CD4-positive, alpha-beta T cell treated with Interleukin-6 for 4 hours (primary cell): ENCODE results near the gene CASZ1.

Source experiments
- DNase-seq: peaks from one replicate; pipeline ENCODE4 v3.0.0-alpha.2; 2020; ENCODE audit warnings: mixed read lengths

Gene CASZ1

GRCh38 chr1:10751160-10751559, 45.3 kb downstream of the CASZ1 start:
- DNase-seq = no peak

GRCh38 chr1:10745886-10746455, 50.5 kb downstream of the CASZ1 start:
- no peak for DNase-seq

- no peak for DNase-seq
These were observed 51.1 kb downstream of the CASZ1 start for GRCh38 chr1:10745383-10745782.

- no peak for DNase-seq
These were observed 51.7 kb downstream of the CASZ1 start for GRCh38 chr1:10744654-10745238.

GRCh38 chr1:10744029-10744428, 52.4 kb downstream of the CASZ1 start:
- DNase-seq = no peak

- DNase-seq = no peak
These were observed 54.8 kb downstream of the CASZ1 start for GRCh38 chr1:10741696-10742095.

GRCh38 chr1:10740123-10740522, 56.3 kb downstream of the CASZ1 start:
- DNase-seq = no peak

- DNase-seq = no peak
These were observed 56.9 kb downstream of the CASZ1 start for GRCh38 chr1:10739589-10739988.

GRCh38 chr1:10738061-10739058, 58.1 kb downstream of the CASZ1 start:
- no peak for DNase-seq

- DNase-seq = no peak
These were observed 58.8 kb downstream of the CASZ1 start for GRCh38 chr1:10737651-10738050.

- DNase-seq = no peak
These were observed 59.5 kb downstream of the CASZ1 start for GRCh38 chr1:10736634-10737586.

- DNase-seq = no peak
These were observed 60.7 kb downstream of the CASZ1 start for GRCh38 chr1:10735563-10736305.

- DNase-seq = no peak
These were observed 61.4 kb downstream of the CASZ1 start for GRCh38 chr1:10734962-10735544.

GRCh38 chr1:10734375-10734774, 62.1 kb downstream of the CASZ1 start:
- no peak for DNase-seq

- no peak for DNase-seq
These were observed 62.7 kb downstream of the CASZ1 start for GRCh38 chr1:10733474-10734366.

GRCh38 chr1:10730985-10731384, 65.5 kb downstream of the CASZ1 start:
- no peak for DNase-seq

- no peak for DNase-seq
These were observed 67.6 kb downstream of the CASZ1 start for GRCh38 chr1:10728595-10729410.

GRCh38 chr1:10727751-10728232, 68.7 kb downstream of the CASZ1 start:
- DNase-seq = no peak

GRCh38 chr1:10726355-10726754, 70.1 kb downstream of the CASZ1 start:
- DNase-seq = no peak
